Umbilical cord (tissue), 2 donors: Measurements from ENCODE around the gene KMT2E. TPM values are rescaled to one million over a fixed set of nuclear protein-coding genes. Genes with fewer than 3 reads are reported as not detected.
A peak's percentile ranks its signal among the peaks of the same experiment; 100 is the strongest.

Experiments used
- DNase-seq: peaks from one replicate; pipeline ENCODE4 v3.0.0-alpha.2; 2015; ENCODE audit warnings: low spot score
- total RNA-seq: library from RNA; depleted of rRNA; stranded (reverse); fragments of >200 nt; gene quantifications from one replicate; pipeline ENCODE4 v1.2.3, GENCODE V29; 2014; ENCODE audit warnings: low replicate concordance; ENCODE audit not compliant: insufficient read depth

KMT2E gene
- total RNA-seq, 1 donor from 2014 or later = 168 TPM

- DNase-seq = no peak
These were observed 112.5 kb downstream of the KMT2E start for GRCh38 chr7:105126436-105126975.

- no peak for DNase-seq
These were observed 113.2 kb downstream of the KMT2E start for GRCh38 chr7:105127179-105127578.

GRCh38 chr7:105130048-105130447 is 116.0 kb downstream of the KMT2E start:
- DNase-seq = no peak

GRCh38 chr7:105130580-105130979 is 116.6 kb downstream of the KMT2E start:
- DNase-seq = no peak

DNA sequence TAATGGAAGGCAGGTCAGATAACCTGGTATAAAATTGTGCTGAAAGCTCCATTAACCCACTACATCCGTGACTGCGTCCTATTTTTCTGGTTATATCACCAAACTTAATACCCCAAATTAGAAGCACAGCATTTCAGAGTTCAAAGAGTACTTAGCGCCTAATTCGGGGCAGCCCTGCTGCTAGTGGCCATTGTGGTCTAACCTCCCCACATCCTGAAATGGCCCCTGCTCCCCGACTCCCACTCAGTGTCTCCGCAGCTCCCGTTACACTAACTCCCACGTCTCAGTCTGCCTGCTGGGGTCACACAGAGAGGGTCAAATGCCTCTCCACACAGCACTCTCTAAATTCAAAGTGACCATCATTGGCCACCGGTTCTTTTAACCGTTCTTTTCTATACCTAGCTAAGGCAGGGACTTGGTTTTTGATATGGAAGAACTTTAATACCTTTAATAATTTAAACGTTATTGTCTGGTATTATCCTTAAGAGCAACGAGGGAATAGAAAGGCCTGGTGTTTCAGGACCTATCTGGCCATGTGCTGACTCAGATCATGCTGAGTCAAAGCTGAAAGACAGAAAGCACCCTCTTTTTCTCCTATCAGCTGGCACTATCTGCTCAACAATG is 117.1 kb downstream of the KMT2E start:
- DNase-seq = no peak

GRCh38 chr7:105131890-105132289 is 117.9 kb downstream of the KMT2E start:
- no peak for DNase-seq

GRCh38 chr7:105132335-105132734 is 118.3 kb downstream of the KMT2E start:
- DNase-seq = no peak

- DNase-seq = no peak
These were observed 118.8 kb downstream of the KMT2E start for GRCh38 chr7:105132835-105133234.

DNA sequence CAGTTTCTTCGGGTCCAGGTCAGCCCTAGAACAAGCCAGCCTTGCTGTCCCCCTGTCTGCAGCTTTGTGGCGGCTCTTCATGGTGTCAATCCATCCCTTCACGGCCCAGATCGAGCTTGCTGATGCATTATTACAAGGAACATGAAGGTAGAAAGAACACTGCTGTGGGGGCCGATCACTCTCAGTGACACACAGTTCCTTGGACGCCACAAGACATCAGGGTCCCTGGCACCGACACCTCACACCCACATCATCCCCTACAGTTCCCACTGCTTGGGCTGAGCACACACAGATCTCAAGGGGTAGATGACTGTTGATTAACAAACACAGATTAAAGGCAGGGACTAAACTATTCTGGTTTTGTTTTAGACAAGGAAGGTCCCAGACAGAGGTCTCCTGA is 119.4 kb downstream of the KMT2E start:
- no peak for DNase-seq

DNA sequence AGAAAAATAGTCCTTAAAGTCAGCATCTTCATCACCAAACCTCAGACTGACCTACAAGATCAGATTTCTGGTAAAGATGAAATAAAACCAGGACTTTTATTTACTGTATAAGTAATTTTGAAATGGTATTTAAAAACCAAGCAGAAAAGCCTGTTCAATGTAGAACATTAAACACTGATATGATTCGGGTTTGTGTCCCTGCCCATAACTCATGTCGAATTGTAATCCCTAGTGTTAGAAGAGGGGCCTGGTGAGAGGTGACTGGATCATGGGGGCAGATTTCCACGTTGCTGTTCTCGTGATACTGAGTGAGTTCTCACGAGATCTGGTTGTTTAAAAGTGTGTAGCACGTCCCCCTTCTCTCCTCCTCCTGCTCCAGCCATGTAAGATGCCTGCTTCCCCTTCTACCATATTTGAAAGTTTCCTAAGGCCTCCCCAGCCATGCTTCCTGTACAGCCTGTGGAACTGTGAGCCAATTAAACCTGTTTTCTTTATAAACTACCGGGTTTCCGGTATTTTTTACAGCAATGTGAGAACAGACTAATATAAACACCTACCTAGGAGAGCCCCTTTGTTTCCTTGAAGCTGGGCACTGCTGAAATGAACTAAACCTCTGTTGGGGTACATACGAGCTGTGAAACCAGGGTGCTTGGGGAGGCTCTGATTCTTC is 120.1 kb downstream of the KMT2E start:
- peak; percentile 34 for DNase-seq

- no peak for DNase-seq
These were observed 122.2 kb downstream of the KMT2E start for GRCh38 chr7:105136221-105136620.

GRCh38 chr7:105137898-105138297 is 123.9 kb downstream of the KMT2E start:
- DNase-seq = no peak

GRCh38 chr7:105139381-105139780 is 125.4 kb downstream of the KMT2E start:
- no peak for DNase-seq

- DNase-seq = peak; percentile 48
These were observed 127.1 kb downstream of the KMT2E start for GRCh38 chr7:105141068-105141467.

GRCh38 chr7:105149827-105150226 is 135.8 kb downstream of the KMT2E start:
- no peak for DNase-seq

- no peak for DNase-seq
These were observed 137.1 kb downstream of the KMT2E start for GRCh38 chr7:105151152-105151551.

- no peak for DNase-seq
These were observed 139.5 kb downstream of the KMT2E start for GRCh38 chr7:105153531-105153930.

GRCh38 chr7:105154084-105154483 is 140.1 kb downstream of the KMT2E start:
- no peak for DNase-seq

DNA sequence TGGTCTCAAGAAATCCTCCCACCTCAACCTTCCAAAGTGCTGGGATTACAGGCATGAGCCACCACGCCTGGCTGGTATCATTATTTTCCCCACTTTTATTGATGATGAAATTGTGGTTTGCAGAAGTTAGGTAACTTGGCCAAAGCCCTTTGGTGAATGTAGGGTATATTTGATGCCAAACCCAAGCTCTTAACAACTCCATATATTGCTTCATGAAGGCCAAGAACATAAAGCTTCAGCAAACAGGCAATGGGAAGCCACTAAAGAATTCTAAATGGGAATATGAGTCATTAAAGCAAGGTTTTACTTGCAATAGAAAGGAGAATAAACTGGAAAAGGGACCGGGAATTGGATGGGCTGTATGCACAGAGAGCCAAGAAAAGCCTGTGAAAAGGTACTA is 142.7 kb downstream of the KMT2E start:
- DNase-seq = no peak

DNA sequence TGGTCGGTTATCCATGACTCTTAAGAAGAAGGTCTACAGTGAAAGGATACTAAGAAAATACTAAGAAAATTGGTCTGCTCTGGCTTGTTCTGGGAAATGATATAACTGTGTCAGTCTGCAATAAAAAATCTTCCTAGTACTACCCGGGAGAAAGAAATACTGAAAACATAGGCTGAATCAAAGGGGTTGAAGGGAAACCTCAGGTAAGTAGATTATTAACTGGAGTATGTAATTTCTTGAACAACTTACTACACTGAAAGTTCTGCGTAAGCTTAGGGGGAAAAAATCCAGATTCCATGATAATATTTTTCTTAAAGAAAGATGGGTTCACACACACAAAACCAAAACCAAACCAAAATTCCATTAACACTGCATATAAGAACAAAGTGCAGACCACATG is 143.3 kb downstream of the KMT2E start:
- no peak for DNase-seq

DNA sequence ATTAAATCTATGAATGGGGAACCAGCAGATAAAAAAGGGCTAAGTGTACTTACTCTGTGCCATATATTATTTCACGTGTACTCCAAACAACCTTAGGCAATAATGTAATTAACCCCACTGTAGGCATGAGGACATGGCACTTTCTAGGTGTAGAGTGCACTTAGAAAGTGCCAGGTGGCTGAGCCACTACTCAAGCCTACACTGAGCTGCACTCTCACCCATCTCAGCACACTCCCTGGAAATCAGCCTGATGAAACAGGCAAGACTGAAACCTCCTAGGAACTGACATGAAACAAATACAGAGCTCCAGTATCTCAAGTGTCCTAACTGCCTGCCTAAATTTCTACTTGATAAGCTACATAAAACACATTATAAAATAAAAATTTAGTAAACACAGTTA is 147.4 kb downstream of the KMT2E start:
- DNase-seq = no peak
